ENCODE results near the gene ITGA1.

Gene ITGA1

DNA sequence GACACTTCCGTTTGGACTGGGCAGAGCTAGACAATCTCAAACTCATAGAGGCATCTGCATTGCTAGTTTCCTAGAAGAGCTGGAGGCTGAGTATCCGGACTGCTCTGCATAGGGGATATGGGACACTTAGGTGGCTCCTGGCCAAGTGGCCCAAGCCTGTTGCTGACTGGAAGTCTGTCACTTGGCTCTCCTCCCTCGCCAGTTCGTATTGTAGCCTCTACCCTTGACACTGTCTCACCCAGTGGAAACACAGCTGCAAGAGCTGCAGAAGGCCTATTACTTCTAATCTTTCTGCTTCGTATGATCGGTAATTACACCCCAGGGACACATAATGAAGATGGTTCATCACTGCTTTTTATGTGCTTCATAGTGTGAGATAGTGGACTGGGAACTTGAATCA is 34.7 kb downstream of the ITGA1 start:
- no peak for DNase-seq (ENCODE audit: extremely low read depth, insufficient read length)
- H3K4me3 ChIP-seq (replicated peaks; ENCODE audit: low read depth, low read length), result no peak overlapping the region
- no peak for TF ChIP-seq CTCF (IDR thresholded peaks at IDR 0.05; ENCODE audit: insufficient read depth, low read length, poor library complexity, severe bottlenecking)

GRCh38 chr5:52824827-52825226 is 37.1 kb downstream of the ITGA1 start:
- no peak for DNase-seq (ENCODE audit: extremely low read depth, insufficient read length)
- H3K27me3 ChIP-seq (replicated peaks; ENCODE audit: control insufficient read depth, insufficient read depth, low read length), result no peaks in the 10 kb centered on the region
- H3K36me3 ChIP-seq (ENCODE audit: control insufficient read depth, insufficient read depth, low read length), result no peaks in the 10 kb centered on the region
- no peak for TF ChIP-seq CTCF (IDR thresholded peaks at IDR 0.05; ENCODE audit: insufficient read depth, low read length, poor library complexity, severe bottlenecking)
- no peak overlapping the region for H3K4me3 ChIP-seq (replicated peaks; ENCODE audit: low read depth, low read length)

More for the DNA sequence above, 34.7 kb downstream of the ITGA1 start:
- no peaks in the 10 kb centered on the region for H3K36me3 ChIP-seq (ENCODE audit: control insufficient read depth, insufficient read depth, low read length)
- H3K27me3 ChIP-seq (replicated peaks; ENCODE audit: control insufficient read depth, insufficient read depth, low read length), result no peaks in the 10 kb centered on the region

GRCh38 chr5:52825826-52826225 is 38.1 kb downstream of the ITGA1 start:
- TF ChIP-seq CTCF (IDR thresholded peaks at IDR 0.05; ENCODE audit: insufficient read depth, low read length, poor library complexity, severe bottlenecking), result no peak
- no peak for DNase-seq (ENCODE audit: extremely low read depth, insufficient read length)
- Histone ChIP-seq H3K27me3 (replicated peaks; ENCODE audit: control insufficient read depth, insufficient read depth, low read length) (no peaks in the 10 kb centered on the region), H3K36me3 (ENCODE audit: control insufficient read depth, insufficient read depth, low read length) (no peaks in the 10 kb centered on the region), H3K4me3 (replicated peaks; ENCODE audit: low read depth, low read length) (no peak overlapping the region)

- no peak for TF ChIP-seq CTCF (IDR thresholded peaks at IDR 0.05; ENCODE audit: insufficient read depth, low read length, poor library complexity, severe bottlenecking)
- no peaks in the 10 kb centered on the region for H3K27me3 ChIP-seq (replicated peaks; ENCODE audit: control insufficient read depth, insufficient read depth, low read length)
- DNase-seq (ENCODE audit: extremely low read depth, insufficient read length), result no peak
- H3K4me3 ChIP-seq (replicated peaks; ENCODE audit: low read depth, low read length), result no peak overlapping the region
- H3K36me3 ChIP-seq (ENCODE audit: control insufficient read depth, insufficient read depth, low read length), result no peaks in the 10 kb centered on the region
Measured at GRCh38 chr5:52827815-52828214, 40.1 kb downstream of the ITGA1 start.

DNA sequence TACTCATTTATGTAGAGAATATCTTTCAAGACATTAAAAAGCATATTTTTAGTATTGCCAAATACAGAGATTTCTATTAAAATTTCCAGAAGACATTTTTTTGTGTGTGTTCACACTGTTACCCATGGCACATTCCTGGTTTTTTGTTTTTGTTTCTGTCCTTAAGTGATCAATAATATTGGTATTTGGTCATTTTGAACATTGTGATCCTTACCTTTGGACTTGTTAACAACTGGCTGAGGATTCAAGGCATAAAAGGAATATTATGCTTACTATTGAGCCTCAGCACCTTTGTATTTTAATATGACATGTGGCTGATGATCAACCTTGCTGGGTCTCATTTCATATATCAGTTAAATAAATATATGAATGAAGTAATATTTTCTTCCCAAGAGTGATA is 41.9 kb downstream of the ITGA1 start:
- DNase-seq (ENCODE audit: extremely low read depth, insufficient read length), result no peak
- TF ChIP-seq CTCF (IDR thresholded peaks at IDR 0.05; ENCODE audit: insufficient read depth, low read length, poor library complexity, severe bottlenecking), result no peak
- Histone ChIP-seq H3K4me3 (replicated peaks; ENCODE audit: low read depth, low read length) (no peak overlapping the region), H3K36me3 (ENCODE audit: control insufficient read depth, insufficient read depth, low read length) (no peaks in the 10 kb centered on the region), H3K27me3 (replicated peaks; ENCODE audit: control insufficient read depth, insufficient read depth, low read length) (no peaks in the 10 kb centered on the region)

- TF ChIP-seq CTCF (IDR thresholded peaks at IDR 0.05; ENCODE audit: insufficient read depth, low read length, poor library complexity, severe bottlenecking), result no peak
- H3K27me3 ChIP-seq (replicated peaks; ENCODE audit: control insufficient read depth, insufficient read depth, low read length), result no peaks in the 10 kb centered on the region
- H3K36me3 ChIP-seq (ENCODE audit: control insufficient read depth, insufficient read depth, low read length), result no peaks in the 10 kb centered on the region
- no peak for DNase-seq (ENCODE audit: extremely low read depth, insufficient read length)
- H3K4me3 ChIP-seq (replicated peaks; ENCODE audit: low read depth, low read length), result no peak overlapping the region
Measured at GRCh38 chr5:52830650-52831049, 42.9 kb downstream of the ITGA1 start.
